Esophagus mucosa (tissue), 1 donor: ENCODE results near the gene GLYATL3. TPM values are rescaled to one million over a fixed set of nuclear protein-coding genes. Genes with fewer than 3 reads are reported as not detected.

Experiments used
- ATAC-seq: fragments of 200-7000 bp; cut with Tn5 transposase; one replicate; pipeline ENCODE4 v1.9.1; 2020
- total RNA-seq: library from RNA; stranded (reverse); gene quantifications from one replicate; pipeline ENCODE4 v1.2.4, GENCODE V29; 2023
- donor health status: DM: yes; HTN: yes; CAD: no.

The GLYATL3 gene
- total RNA-seq, 1 donor from 2014 or later: not detected

DNA sequence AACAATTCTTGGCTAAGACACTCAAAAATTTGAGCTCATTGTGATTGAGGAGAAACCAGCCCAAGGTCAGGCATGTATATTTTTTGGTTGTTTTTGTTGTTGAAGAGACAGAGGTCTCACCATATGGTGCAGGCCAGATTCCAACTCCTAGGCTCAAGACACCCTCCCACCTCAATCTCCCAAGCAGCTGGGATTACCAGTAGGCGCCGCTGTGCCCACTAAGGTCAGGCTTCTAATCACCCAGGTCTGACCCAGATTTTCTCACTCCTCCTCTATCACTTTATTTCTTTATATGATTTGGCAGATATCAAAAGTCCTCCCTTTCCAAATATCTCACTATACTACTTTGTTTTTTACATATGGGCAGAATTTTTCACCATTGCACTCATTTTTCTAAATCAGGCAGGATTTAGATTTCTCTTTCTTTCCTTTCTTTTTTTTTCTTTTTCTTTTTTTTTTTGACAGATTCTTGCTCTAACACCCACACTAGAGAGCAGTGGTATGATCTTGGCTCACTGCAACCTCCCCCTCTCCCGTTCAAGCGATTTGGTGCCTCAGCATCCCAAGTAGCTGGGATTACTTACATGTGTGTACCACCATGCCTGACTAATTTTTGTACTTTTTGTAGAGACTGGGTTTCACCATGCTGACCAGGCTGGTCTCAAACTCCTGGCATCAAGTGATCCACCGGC is 49.0 kb downstream of the GLYATL3 start:
- no peak for ATAC-seq

- ATAC-seq: no peak
These were observed 50.2 kb downstream of the GLYATL3 start for GRCh38 chr6:49549691-49550491.

DNA sequence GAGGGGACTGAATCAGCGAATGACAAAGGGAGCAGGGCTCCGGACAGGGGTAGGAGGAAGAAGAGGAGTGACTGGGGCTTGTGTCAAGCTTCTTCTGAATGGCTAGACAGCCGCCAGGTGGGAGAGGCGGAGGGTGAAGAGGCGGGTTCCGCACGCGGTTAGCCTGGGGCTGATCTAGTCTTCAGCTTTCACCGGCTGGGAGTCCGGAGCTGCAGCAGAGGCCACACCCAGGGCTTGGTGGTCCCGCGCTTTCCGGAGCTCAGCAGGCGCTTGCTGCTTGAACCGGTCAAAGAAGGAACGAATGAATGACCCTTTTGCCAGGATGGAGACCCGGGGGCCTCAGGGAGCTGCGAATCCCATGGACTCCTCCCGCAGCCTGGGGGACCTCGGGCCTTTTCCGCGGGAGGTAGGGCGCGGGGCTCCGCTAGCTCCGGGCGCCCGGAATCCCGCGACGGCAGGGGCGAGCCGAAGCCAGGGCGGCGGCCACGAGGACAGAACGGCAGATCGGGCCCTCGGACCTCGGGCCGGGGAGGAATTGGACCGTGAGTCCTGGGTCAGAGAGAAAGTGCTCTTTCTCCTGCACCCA is 50.9 kb downstream of the GLYATL3 start, which contains the start of gene C6orf141:
Gene C6orf141, plus strand, starts transcription at position 177 of the 586 bp plus-strand sequence. Its CDS starts 125 bp downstream, at position 302.
- peak; percentile 78 for ATAC-seq

DNA sequence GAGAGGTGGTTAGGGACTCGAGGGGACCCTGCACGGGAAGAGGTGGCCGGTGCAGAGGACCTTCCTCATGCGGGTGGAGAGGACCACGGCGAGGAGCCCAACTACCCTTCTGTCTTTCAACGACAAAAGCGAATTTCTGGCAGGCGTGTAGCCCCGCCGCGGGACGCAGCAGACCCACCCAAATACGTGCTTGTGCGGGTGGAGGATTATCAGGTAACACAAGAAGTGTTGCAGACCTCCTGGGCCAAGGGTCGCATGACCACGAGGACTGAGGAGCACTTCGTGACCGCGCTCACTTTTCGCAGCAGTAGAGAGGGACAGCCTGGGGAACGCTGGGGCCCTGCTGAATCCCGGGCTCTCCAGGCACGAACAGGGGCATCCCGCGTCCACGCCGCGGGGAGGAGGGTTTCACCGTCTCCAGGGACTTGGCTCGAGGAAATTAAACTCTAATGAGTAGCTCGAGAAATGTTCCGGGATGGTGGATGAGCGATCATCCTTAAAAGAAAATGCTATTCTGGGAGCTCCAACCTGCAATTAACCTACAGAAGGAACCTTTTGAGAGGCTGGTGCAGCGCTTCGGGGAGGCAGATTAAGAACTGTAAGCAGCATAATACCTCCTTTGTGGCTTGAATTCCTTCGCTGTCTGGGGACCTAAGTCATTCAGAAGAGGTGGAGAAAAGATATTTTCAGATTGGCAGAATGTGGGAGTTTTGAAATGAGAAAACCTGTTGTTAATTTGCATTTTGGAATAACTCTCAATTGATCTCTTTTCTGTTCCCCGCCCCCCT is 51.5 kb downstream of the GLYATL3 start:
- peak; percentile 14 for ATAC-seq

DNA sequence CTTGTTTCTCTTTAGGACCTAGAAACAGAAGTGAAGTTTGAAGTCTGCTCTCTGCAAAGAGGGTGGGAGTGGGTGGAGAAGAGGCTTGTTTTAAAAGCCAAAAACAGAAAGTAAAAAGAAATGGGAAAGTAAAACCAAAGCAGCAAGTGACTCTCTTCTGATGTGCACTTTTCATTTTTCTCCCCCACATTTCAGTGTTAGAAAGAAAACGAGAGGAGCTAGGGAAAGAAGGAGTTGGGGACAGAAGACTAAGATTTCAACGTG is 52.1 kb downstream of the GLYATL3 start:
- no peak for ATAC-seq

GRCh38 chr6:49552596-49552995 is 52.9 kb downstream of the GLYATL3 start:
- ATAC-seq: no peak

- ATAC-seq: peak; percentile 79
These were observed 53.7 kb downstream of the GLYATL3 start for GRCh38 chr6:49553384-49553783.

DNA sequence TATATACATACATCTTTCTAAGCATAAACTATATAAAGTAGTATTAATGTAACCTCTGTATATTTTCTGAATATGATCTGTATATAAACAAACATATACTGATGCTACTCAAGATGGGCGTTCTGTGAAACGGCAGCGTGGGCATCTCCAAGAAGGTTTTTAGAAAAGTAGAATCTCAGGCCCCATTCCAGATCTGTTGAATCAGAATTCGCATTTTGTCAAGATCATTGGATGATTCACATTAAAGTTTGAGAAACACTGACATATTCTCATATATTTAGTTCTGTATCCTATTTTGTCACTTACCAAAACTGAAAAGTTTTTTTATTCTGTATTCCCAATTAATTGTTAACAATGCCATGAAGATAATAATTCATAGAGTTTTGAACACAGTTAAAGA is 56.2 kb downstream of the GLYATL3 start:
- ATAC-seq: no peak

DNA sequence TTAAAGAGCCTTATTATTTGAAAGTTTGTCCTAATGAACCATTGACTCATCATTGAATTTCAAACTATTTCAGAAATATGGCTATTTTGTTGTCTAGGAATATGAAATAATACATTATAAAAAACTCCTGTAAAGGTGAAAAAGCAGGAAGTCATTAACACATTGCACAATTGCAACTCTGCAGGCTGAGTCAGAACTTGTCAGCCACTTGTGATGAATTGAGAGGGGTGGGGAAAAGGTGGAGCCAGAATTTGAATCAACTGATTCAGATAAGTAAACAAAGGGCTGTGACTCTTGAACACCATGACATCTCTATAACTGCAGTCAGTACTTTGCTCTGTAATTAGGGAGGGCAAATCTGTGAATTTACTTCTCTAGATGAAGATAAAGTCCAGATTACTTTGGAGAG is 56.7 kb downstream of the GLYATL3 start:
- peak; percentile 96 for ATAC-seq

- ATAC-seq: no peak
These were observed 57.5 kb downstream of the GLYATL3 start for GRCh38 chr6:49557177-49557576.

- no peak for ATAC-seq
These were observed 58.5 kb downstream of the GLYATL3 start for GRCh38 chr6:49558238-49558637.

- ATAC-seq: no peak
These were observed 63.5 kb downstream of the GLYATL3 start for GRCh38 chr6:49563006-49563886.

DNA sequence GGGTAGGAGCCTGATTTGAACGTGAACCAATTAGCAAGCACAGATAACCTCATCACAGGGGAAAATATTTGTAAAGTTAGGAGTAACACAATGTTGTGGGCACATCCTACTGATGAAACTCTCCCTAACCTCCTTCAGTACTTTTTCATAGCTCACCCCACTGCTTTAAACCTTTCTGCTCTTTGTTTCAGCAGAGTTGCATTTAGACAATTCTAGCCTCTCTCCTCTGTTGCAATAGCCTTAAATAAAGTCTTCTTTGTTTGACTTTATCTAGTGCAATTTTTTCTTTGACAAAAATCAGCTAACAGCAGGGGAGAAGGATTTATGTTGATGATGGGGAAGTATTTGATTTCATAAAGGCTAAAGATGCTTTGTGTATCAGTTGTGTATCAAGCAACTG is 64.8 kb downstream of the GLYATL3 start:
- no peak for ATAC-seq

DNA sequence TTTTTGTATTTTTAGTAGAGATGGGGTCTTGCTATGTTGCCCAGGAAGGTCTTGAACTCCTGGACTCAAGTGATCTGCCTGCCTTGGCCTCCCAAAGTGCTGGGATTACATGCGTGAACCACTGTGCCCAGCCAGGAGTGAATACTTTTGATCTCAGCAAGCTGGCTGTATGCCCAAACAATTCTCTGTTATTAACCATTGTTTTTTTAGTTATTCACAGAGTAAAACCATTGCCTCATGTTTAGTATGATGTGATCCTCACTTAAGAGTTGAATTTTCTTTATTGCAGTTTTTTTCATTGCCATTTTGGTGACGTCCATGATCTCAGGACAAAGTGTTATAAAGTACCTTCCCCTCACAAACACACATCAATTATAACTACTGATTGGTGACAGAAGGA is 65.5 kb downstream of the GLYATL3 start:
- no peak for ATAC-seq

- ATAC-seq: peak; percentile 48
These were observed 66.1 kb downstream of the GLYATL3 start for GRCh38 chr6:49565855-49566254.

- ATAC-seq: no peak
These were observed 70.9 kb downstream of the GLYATL3 start for GRCh38 chr6:49570474-49571079.

GRCh38 chr6:49576618-49577017 is 76.9 kb downstream of the GLYATL3 start:
- ATAC-seq: peak; percentile 33
